Left ventricle myocardium inferior (tissue), 1 donor: Measurements from ENCODE around the gene PARP1. TPM values are rescaled to one million over a fixed set of nuclear protein-coding genes. Genes with fewer than 3 reads are reported as not detected.
"Not testable (repeated sequence)": the region's sequence is repeated elsewhere in the genome, so short reads cannot be mapped to it uniquely, and the experiment has no call there.

ENCODE experiments used
- DNase-seq: peaks from one replicate; pipeline ENCODE4 v3.0.0-alpha.2; 2020
- H3K27ac ChIP-seq: fragments of 200-600 bp; replicated peaks from 2 replicates; pipeline ENCODE4 v1.8.0; 2021
- H3K27me3 ChIP-seq: fragments of 200-600 bp; 2 replicates; pipeline ENCODE4 v1.8.0; 2021; ENCODE audit warnings: low read depth
- H3K36me3 ChIP-seq: fragments of 200-600 bp; 2 replicates; pipeline ENCODE4 v1.8.0; 2021
- H3K4me1 ChIP-seq: fragments of 200-600 bp; 2 replicates; pipeline ENCODE4 v1.8.0; 2021
- H3K4me3 ChIP-seq: fragments of 200-600 bp; 2 replicates; pipeline ENCODE4 v1.8.0; 2021; ENCODE audit warnings: mild to moderate bottlenecking, moderate library complexity
- H3K9me3 ChIP-seq: fragments of 200-600 bp; replicated peaks from 2 replicates; pipeline ENCODE4 v1.8.0; 2021
- CTCF ChIP-seq: fragments of 200-600 bp; IDR thresholded peaks from 2 replicates; pipeline ENCODE4 v1.8.0; 2021; ENCODE audit warnings: antibody characterized with exemption, mild to moderate bottlenecking, borderline replicate concordance
- intact Hi-C: fragments of 100-400 bp; cut with micrococcal nuclease; formaldehyde crosslinking; loops from one replicate; pipeline ENCODE4 v1.11.0; 2022
- total RNA-seq: library from RNA; stranded (reverse); fragmentation: NEBNext Ultra II Directional; extraction: Animal tissue kit (Norgen Biotek cat#: 25700); gene quantifications from one replicate; pipeline ENCODE4 v1.2.1, GENCODE V29; 2021
- donor health status: DM: no; HTN: yes; CAD: no; lungs with severe emphysema.

PARP1 gene
- total RNA-seq, 1 donor from 2014 or later, result 138 TPM

- intact Hi-C loops, result no loop called here
- DNase-seq, result no peak
- TF ChIP-seq CTCF, result no peak
- no peaks in the 10 kb centered on the region for H3K36me3 ChIP-seq
- no peak overlapping the region for H3K4me3 ChIP-seq
- H3K4me1 ChIP-seq, result peaks cover 11% of the 10 kb centered on the region
- no peaks in the 10 kb centered on the region for H3K9me3 ChIP-seq
- no peak overlapping the region for H3K27ac ChIP-seq
- no peaks in the 10 kb centered on the region for H3K27me3 ChIP-seq
These were observed 21.0 kb upstream of the PARP1 start for GRCh38 chr1:226428791-226429461.

GRCh38 chr1:226428348-226428747 is 20.5 kb upstream of the PARP1 start:
- no peak for DNase-seq
- H3K4me1 ChIP-seq, result peaks cover 11% of the 10 kb centered on the region
- no peaks in the 10 kb centered on the region for H3K36me3 ChIP-seq
- H3K4me3 ChIP-seq, result no peak overlapping the region
- H3K27ac ChIP-seq, result no peak overlapping the region
- no peaks in the 10 kb centered on the region for H3K27me3 ChIP-seq
- no peak for TF ChIP-seq CTCF
- no peaks in the 10 kb centered on the region for H3K9me3 ChIP-seq
- intact Hi-C loops, result no loop called here

GRCh38 chr1:226427131-226427530 is 19.2 kb upstream of the PARP1 start:
- intact Hi-C loops, result no loop called here
- Histone ChIP-seq H3K27me3 (no peaks in the 10 kb centered on the region), H3K9me3 (no peaks in the 10 kb centered on the region), H3K4me1 (peaks cover 11% of the 10 kb centered on the region), H3K4me3 (no peak overlapping the region), H3K36me3 (no peaks in the 10 kb centered on the region), H3K27ac (no peak overlapping the region)
- TF ChIP-seq CTCF, result no peak
- DNase-seq, result no peak

- intact Hi-C loops, H3K9me3 ChIP-seq, H3K27ac ChIP-seq, H3K36me3 ChIP-seq, DNase-seq, H3K27me3 ChIP-seq, H3K4me3 ChIP-seq: not testable (repeated sequence)
- H3K4me1 ChIP-seq, result peaks cover 11% of the 10 kb centered on the region
These were observed 18.5 kb upstream of the PARP1 start for GRCh38 chr1:226426395-226426794.

- H3K27me3 ChIP-seq, result no peaks in the 10 kb centered on the region
- intact Hi-C loops, result no loop called here
- DNase-seq, result no peak
- H3K36me3 ChIP-seq, result no peaks in the 10 kb centered on the region
- H3K4me3 ChIP-seq, result no peak overlapping the region
- no peak for TF ChIP-seq CTCF
- no peak overlapping the region for H3K27ac ChIP-seq
- H3K4me1 ChIP-seq, result peaks cover 11% of the 10 kb centered on the region
- H3K9me3 ChIP-seq, result no peaks in the 10 kb centered on the region
These were observed 17.6 kb upstream of the PARP1 start for GRCh38 chr1:226425431-226426031.

- intact Hi-C loops, result no loop called here
- Histone ChIP-seq H3K4me3 (no peak overlapping the region), H3K27me3 (no peaks in the 10 kb centered on the region), H3K27ac (no peak overlapping the region), H3K36me3 (no peaks in the 10 kb centered on the region), H3K9me3 (no peaks in the 10 kb centered on the region), H3K4me1 (peaks cover 9% of the 10 kb centered on the region)
- TF ChIP-seq CTCF, result no peak
- DNase-seq, result no peak
These were observed 17.1 kb upstream of the PARP1 start for GRCh38 chr1:226425004-226425378.
